ENCODE measurements around the gene USO1.

Gene USO1

DNA sequence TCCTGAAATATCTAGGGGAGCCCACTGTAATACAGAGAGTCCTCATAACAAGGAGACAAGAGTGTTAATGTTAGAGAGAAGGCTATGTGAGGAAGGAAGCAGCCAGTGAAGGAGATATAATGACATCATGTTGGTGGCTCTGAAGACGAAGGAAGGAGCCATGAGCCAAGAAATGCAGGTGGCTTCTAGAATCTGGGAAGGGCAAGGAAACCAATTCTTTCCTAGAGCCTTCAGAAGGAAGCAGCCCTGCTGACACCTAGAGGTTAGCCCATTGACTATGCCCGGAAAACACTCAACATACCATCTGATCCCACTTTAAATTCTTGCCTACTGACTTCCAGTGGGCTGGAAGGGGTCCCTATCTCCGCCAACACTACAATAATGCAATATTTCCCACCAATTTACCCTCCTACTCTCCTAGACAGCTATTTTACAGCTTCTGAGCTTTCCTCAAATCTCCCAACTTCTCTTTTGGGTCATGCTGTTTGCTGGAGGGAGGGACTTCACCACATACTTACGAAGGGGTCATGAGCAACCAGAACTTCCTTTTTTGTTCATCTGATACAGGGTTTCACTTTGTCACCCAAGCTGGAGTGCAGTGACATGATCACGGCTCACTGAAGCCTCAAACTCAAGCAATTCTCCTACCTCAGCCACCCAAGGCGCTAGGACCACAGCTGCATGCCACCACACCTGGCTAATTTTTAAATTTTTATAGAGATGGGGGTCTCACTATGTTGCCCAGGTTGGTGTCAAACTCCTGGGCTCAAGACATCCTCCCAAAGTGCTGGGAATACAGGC lies 26.0 kb upstream of the USO1 start:
- POLR2A ChIA-PET = no interaction called here

DNA sequence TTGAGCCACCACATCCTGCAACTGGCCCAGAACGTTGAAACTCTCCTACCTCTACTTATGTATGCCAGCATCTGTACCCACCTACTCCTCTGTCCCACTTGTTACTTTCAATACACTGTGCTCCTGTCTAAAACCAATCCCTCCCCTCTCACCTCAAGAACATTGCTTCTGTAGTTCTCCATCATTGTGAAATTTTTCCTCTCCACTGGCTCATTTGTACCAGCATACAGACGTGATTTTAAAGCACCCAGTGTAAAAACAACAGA lies 25.5 kb upstream of the USO1 start:
- no peak for DNase-seq (ENCODE audit: low read depth, low spot score)
- ChIA-PET CTCF (interaction anchor here (1.3 kb wide), 1 partner anchor 9 kb away, joined by 3 read pairs; no protein-coding TSS in a partner anchor), POLR2A (no interaction called here)
- TF ChIP-seq, protein P1, sequence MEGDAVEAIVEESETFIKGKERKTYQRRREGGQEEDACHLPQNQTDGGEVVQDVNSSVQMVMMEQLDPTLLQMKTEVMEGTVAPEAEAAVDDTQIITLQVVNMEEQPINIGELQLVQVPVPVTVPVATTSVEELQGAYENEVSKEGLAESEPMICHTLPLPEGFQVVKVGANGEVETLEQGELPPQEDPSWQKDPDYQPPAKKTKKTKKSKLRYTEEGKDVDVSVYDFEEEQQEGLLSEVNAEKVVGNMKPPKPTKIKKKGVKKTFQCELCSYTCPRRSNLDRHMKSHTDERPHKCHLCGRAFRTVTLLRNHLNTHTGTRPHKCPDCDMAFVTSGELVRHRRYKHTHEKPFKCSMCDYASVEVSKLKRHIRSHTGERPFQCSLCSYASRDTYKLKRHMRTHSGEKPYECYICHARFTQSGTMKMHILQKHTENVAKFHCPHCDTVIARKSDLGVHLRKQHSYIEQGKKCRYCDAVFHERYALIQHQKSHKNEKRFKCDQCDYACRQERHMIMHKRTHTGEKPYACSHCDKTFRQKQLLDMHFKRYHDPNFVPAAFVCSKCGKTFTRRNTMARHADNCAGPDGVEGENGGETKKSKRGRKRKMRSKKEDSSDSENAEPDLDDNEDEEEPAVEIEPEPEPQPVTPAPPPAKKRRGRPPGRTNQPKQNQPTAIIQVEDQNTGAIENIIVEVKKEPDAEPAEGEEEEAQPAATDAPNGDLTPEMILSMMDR (IDR thresholded peaks at IDR 0.05; ENCODE audit: insufficient read depth, low read length, missing control alignments) = no peak
- H3K4me3 ChIP-seq (ENCODE audit: low read depth, low read length) = no peak overlapping the region

More for the DNA sequence above, 26.0 kb upstream of the USO1 start:
- TF ChIP-seq, protein P1 (IDR thresholded peaks at IDR 0.05; ENCODE audit: insufficient read depth, low read length, missing control alignments) = no peak
- CTCF ChIA-PET = interaction anchor here (1.3 to 2.9 kb wide), 2 partner anchors 8 to 26 kb away, joined by 3 to 12 read pairs; partner anchors contain the start of gene USO1
- H3K4me3 ChIP-seq (ENCODE audit: low read depth, low read length) = no peak overlapping the region
- DNase-seq (ENCODE audit: low read depth, low spot score) = no peak

DNA sequence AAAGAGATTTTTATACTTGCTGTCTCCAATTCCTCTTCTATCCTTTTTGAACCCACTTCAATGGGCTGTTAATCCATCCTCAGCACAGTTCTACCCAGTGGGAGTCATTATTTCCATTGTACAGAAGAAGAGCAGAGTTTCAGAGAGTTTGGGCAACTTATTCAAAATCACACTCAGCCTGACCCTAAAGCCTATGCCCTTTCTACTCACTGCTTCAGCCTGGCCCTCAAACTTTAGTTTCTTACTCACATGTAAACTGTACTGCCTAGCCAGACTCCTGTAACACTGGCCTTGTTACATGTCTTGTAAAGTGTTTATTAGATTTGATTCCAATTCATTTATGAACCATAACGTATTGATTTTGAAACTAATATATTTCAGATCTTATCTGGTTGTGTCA lies 25.1 kb upstream of the USO1 start:
- POLR2A ChIA-PET = no interaction called here
- TF ChIP-seq, protein P1 (IDR thresholded peaks at IDR 0.05; ENCODE audit: insufficient read depth, low read length, missing control alignments) = no peak
- CTCF ChIA-PET = interaction anchor here (1.3 kb wide), 1 partner anchor 9 kb away, joined by 3 read pairs; no protein-coding TSS in a partner anchor
- DNase-seq (ENCODE audit: low read depth, low spot score) = no peak
- H3K4me3 ChIP-seq (ENCODE audit: low read depth, low read length) = no peak overlapping the region

DNA sequence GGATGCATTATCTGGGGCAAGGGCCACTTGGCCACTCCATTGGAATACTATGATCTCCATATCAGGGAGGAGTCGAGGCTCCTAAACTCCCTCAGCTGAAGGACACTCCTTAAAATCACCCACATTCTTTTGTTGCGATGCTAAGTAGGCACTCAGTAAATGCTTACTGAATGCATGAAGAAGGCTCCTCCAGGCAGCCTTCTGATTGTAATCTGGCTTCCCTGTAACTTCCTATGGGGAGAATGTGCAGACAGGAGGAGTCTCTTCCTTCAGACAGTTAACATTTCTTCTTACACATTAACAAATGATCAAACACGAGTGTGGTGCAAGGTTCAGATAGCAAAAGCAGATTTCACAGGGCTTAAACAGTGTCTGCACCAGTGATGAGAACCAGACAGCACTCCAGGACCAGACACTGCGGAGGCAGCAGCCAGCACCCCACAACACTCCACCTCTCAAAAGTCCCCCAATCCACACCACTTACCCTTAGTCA lies 21.4 kb upstream of the USO1 start:
- TF ChIP-seq, protein P1 (IDR thresholded peaks at IDR 0.05; ENCODE audit: insufficient read depth, low read length, missing control alignments) = no peak
- ChIA-PET CTCF (interaction anchor here (2.1 kb wide), 1 partner anchor 21 kb away, joined by 5 read pairs; the partner anchor contains the start of gene USO1), POLR2A (no interaction called here)
- no peak overlapping the region for H3K4me3 ChIP-seq (ENCODE audit: low read depth, low read length)
- no peak for DNase-seq (ENCODE audit: low read depth, low spot score)

DNA sequence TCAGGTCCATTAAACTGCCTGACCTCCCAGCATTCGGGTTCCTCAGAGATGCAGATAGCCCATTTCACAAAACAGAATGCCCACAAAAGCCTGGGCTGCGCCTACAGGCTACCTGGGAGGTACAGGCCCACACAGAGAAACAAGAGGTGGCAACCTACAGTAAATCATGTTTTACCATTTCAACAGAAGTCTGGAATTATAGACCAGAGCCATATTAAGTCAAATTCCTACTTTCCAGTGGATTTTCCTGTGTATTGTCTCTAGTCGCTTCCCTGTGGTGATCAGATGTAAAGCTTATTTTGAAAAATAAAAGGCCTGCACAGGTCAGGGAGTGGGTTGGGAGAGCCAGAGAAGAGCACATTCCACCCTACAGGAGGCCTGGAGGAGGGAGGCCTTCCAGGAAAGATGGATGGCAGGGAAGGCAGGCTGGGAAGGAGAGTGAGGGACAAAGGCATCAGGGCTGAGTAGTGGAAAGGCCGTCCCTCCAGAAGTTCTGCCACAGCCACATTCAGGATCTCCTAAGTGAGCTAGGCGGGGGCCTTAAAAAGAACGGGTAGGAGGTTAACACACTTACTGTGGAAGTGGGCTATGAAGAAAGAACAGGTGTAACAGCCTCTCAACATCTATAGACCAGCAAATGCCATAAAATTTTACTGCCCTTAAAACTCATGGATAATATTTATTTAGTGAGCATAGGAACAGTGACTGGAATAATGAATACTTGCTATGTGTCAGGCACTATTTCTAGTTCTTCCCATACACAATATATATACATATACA lies 19.0 kb upstream of the USO1 start:
- ChIA-PET CTCF (interaction anchor here (3.8 kb wide), 1 partner anchor 18 kb away, joined by 18 read pairs; the partner anchor contains the start of gene USO1), POLR2A (no interaction called here)
- DNase-seq (ENCODE audit: low read depth, low spot score) = no peak
- TF ChIP-seq, protein P1 (IDR thresholded peaks at IDR 0.05; ENCODE audit: insufficient read depth, low read length, missing control alignments) = no peak
- no peak overlapping the region for H3K4me3 ChIP-seq (ENCODE audit: low read depth, low read length)

DNA sequence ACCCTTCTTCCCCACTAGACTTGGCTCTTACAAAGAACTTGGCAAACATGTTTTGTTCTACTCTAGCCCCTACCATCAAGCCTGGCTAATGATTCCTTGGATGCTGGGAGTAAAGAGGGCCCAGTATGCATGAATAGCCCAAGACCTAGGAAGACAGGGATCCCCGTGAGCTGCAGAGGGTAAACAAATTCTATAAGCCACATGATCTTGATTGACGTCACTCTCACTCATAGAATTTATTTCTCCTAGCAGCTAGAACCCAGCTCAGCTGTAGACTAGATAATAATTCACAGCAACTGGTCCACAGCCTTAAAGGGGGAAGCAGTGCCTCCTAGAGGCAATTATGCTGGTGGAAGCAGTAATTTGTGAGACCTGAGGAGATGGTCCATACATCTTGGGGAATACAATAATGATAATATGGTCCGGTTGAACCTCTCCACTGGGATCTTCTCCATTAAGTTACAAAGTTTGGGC lies 16.1 kb upstream of the USO1 start:
- CTCF ChIA-PET = interaction anchor here (2.4 kb wide), 1 partner anchor 15 kb away, joined by 35 read pairs; the partner anchor contains the start of gene USO1
- no peak overlapping the region for H3K4me3 ChIP-seq (ENCODE audit: low read depth, low read length)
- DNase-seq (ENCODE audit: low read depth, low spot score) = no peak
- POLR2A ChIA-PET = no interaction called here
- TF ChIP-seq, protein P1 (IDR thresholded peaks at IDR 0.05; ENCODE audit: insufficient read depth, low read length, missing control alignments) = no peak
